Nephron progenitor cell (in vitro differentiated cells): ENCODE data around the gene ADGRA1.

ENCODE experiments used
- DNase-seq: peaks from one replicate; pipeline ENCODE4 v3.0.0; 2021
- H3K27ac Mint-ChIP-seq: 2 replicates; pipeline ENCODE4 v1.8.0; 2021; ENCODE audit warnings: mild to moderate bottlenecking, moderate library complexity, mixed read lengths
- H3K27me3 Mint-ChIP-seq: 2 replicates; pipeline ENCODE4 v1.8.0; 2021; ENCODE audit warnings: mild to moderate bottlenecking, low read depth, mixed read lengths; ENCODE audit not compliant: poor library complexity
- H3K36me3 Mint-ChIP-seq: 2 replicates; pipeline ENCODE4 v1.8.0; 2021; ENCODE audit warnings: low read depth, mixed read lengths
- H3K4me1 Mint-ChIP-seq: 2 replicates; pipeline ENCODE4 v1.8.0; 2021; ENCODE audit warnings: mixed read lengths
- H3K4me3 Mint-ChIP-seq: 2 replicates; pipeline ENCODE4 v1.8.0; 2021; ENCODE audit warnings: mild to moderate bottlenecking, moderate library complexity, mixed read lengths
- H3K9me3 Mint-ChIP-seq: 2 replicates; pipeline ENCODE4 v1.8.0; 2021; ENCODE audit warnings: mild to moderate bottlenecking, moderate library complexity, mixed read lengths
- TF ChIP-seq, protein P1 (sequence below): fragments of 200-600 bp; sonication (generic); IDR thresholded peaks from 2 replicates; pipeline ENCODE4 v1.5.0; 2021; ENCODE audit warnings: antibody characterized with exemption

ADGRA1 gene

DNA sequence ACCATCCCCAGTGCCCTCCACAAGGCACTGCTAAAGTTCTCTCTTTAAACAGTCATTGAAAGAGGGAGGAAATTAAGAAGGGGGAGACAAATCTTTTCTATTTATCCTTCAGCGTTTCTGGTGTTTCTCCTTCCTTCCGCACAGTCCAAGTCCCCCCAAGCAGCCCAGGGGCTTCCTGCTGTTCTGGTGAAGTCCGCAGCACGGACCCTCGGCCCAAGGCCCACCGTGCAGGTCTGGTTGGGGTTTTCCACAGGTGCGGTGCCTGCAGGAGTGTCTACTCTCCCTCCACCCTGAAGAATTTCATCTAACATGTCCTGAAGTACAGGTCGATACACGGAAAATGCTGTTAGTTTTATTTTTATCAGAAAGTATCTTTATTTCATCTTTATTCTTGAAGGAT is 38.2 kb downstream of the ADGRA1 start:
- no peak overlapping the region for H3K27ac Mint-ChIP-seq
- H3K4me1 Mint-ChIP-seq, result peaks cover 5% of the 10 kb centered on the region
- no peaks in the 10 kb centered on the region for H3K36me3 Mint-ChIP-seq
- no peaks in the 10 kb centered on the region for H3K9me3 Mint-ChIP-seq
- H3K4me3 Mint-ChIP-seq, result no peak overlapping the region
- DNase-seq, result no peak
- TF ChIP-seq, protein P1, sequence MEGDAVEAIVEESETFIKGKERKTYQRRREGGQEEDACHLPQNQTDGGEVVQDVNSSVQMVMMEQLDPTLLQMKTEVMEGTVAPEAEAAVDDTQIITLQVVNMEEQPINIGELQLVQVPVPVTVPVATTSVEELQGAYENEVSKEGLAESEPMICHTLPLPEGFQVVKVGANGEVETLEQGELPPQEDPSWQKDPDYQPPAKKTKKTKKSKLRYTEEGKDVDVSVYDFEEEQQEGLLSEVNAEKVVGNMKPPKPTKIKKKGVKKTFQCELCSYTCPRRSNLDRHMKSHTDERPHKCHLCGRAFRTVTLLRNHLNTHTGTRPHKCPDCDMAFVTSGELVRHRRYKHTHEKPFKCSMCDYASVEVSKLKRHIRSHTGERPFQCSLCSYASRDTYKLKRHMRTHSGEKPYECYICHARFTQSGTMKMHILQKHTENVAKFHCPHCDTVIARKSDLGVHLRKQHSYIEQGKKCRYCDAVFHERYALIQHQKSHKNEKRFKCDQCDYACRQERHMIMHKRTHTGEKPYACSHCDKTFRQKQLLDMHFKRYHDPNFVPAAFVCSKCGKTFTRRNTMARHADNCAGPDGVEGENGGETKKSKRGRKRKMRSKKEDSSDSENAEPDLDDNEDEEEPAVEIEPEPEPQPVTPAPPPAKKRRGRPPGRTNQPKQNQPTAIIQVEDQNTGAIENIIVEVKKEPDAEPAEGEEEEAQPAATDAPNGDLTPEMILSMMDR, result no peak
- peaks cover 33% of the 10 kb centered on the region for H3K27me3 Mint-ChIP-seq

- Mint-ChIP-seq H3K27ac (no peak overlapping the region), H3K4me1 (peaks cover 11% of the 10 kb centered on the region), H3K4me3 (no peak overlapping the region), H3K27me3 (peaks cover 33% of the 10 kb centered on the region), H3K36me3 (no peaks in the 10 kb centered on the region), H3K9me3 (no peaks in the 10 kb centered on the region)
- TF ChIP-seq, protein P1, result no peak
- DNase-seq, result no peak
These were observed 38.9 kb downstream of the ADGRA1 start for GRCh38 chr10:133126431-133127290.

GRCh38 chr10:133127291-133128125 is 39.8 kb downstream of the ADGRA1 start:
- peak; percentile 65 for DNase-seq
- Mint-ChIP-seq H3K27ac (no peak overlapping the region), H3K27me3 (peaks cover 36% of the 10 kb centered on the region), H3K4me3 (no peak overlapping the region), H3K9me3 (no peaks in the 10 kb centered on the region), H3K36me3 (no peaks in the 10 kb centered on the region), H3K4me1 (peaks cover 18% of the 10 kb centered on the region)
- TF ChIP-seq, protein P1, result no peak

DNA sequence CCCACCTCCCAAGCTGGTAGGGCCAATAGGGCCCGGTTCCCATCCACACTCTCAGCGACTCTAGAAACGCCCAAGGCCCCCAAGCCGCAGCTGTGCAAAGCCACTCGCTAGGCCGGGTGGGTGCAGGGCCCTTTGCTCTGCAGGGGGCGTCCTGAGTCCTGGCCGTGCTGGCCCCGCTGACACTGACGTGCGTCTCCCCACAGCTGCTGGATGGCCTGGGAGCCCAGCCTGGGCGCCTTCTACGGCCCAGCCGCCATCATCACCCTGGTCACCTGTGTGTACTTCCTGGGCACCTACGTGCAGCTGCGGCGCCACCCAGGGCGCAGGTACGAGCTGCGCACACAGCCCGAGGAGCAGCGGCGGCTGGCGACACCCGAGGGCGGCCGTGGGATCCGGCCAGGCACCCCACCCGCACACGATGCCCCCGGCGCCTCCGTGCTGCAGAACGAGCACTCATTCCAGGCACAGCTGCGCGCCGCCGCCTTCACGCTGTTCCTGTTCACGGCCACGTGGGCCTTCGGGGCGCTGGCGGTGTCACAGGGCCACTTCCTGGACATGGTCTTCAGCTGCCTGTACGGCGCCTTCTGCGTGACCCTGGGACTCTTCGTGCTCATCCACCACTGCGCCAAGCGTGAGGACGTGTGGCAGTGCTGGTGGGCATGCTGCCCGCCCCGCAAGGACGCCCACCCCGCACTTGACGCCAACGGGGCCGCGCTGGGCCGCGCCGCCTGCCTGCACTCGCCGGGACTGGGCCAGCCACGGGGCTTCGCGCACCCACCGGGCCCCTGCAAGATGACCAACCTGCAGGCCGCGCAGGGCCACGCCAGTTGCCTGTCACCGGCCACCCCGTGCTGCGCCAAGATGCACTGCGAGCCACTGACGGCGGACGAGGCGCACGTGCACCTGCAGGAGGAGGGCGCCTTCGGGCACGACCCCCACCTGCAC is 40.7 kb downstream of the ADGRA1 start:
- Mint-ChIP-seq H3K4me3 (no peak overlapping the region), H3K4me1 (peaks cover 18% of the 10 kb centered on the region), H3K27ac (no peak overlapping the region), H3K9me3 (no peaks in the 10 kb centered on the region), H3K36me3 (no peaks in the 10 kb centered on the region), H3K27me3 (peaks cover 35% of the 10 kb centered on the region)
- TF ChIP-seq, protein P1, result no peak
- DNase-seq, result no peak

DNA sequence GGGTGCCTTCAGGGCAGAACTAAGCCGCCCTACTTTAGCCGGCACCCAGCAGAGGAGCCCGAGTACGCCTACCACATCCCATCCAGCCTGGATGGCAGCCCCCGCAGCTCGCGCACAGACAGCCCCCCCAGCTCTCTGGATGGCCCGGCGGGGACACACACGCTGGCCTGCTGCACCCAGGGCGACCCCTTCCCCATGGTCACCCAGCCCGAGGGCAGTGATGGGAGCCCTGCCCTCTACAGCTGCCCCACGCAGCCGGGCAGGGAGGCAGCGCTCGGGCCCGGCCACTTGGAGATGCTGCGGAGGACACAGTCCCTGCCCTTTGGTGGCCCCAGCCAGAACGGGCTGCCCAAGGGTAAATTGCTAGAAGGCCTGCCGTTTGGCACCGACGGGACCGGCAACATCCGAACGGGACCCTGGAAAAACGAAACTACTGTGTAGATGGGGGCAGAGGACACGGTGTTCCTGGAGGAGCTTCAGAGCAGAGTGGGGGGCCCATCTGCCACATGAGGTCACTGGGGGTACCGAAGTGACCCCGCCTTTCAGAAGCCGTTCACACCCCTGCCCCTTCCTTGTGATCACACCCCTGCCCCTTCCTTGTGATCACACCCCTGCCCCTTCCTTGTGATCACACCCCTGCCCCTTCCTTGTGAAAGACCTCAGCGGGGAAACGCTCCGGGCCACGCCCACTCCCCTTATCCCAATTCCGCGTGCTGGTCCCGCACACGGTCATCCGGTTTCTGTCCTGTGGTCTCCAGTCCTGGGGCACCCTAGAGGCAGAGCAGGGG is 41.5 kb downstream of the ADGRA1 start:
- Mint-ChIP-seq H3K36me3 (no peaks in the 10 kb centered on the region), H3K9me3 (no peaks in the 10 kb centered on the region), H3K27me3 (peaks cover 26% of the 10 kb centered on the region), H3K4me1 (peaks cover 18% of the 10 kb centered on the region), H3K4me3 (no peak overlapping the region), H3K27ac (no peak overlapping the region)
- TF ChIP-seq, protein P1, result no peak
- no peak for DNase-seq
